Activated CD8-positive, alpha-beta memory T cell treated with anti-CD3 and anti-CD28 coated beads for 48 hours (primary cell): ENCODE measurements around the gene NKG7.
"Not testable (repeated sequence)": the region's sequence is repeated elsewhere in the genome, so short reads cannot be mapped to it uniquely, and the experiment has no call there.

Source experiments
- DNase-seq, 3 experiments: peaks; one replicate each; pipeline ENCODE4 v3.0.0-alpha.2; 2020; ENCODE audit warnings: low read depth in 2 of 3, low spot score in 2 of 3

NKG7 gene

GRCh38 chr19:51372649-51373504, at the start of gene NKG7:
Gene NKG7 (minus strand): TSS chr19:51372654. CDS start chr19:51372535, 119 bp downstream.
- DNase-seq, result peak in 2 of 3 experiments; percentile 74 to 81

- peak; percentile 58 to 99 (median 97) for DNase-seq
Measured at GRCh38 chr19:51422053-51422448, 49.6 kb upstream of the NKG7 start.

- DNase-seq, result no peak
Measured at GRCh38 chr19:51421229-51422052, 49.0 kb upstream of the NKG7 start.

- not testable (repeated sequence) for DNase-seq
Measured at GRCh38 chr19:51420511-51420910, 48.1 kb upstream of the NKG7 start.

- no peak for DNase-seq
Measured at GRCh38 chr19:51418707-51419106, 46.3 kb upstream of the NKG7 start.

DNA sequence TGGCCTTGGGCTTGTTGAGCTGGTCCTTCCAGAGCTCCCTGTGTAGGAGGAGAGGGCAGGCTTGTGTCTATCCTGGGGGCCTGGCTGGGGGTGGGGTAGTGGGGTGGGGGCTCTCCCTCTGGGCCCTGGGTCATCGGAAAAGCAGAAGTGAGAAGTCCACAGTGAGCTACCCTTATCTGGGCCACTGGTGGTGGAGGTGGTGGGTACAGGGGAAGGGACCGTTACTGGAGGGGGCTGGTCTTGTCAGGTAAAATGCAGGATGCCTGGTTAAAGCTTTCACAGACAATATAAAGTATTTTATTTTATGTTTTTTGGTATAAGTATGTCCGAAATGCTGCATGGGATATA, 45.3 kb upstream of the NKG7 start:
- no peak for DNase-seq

DNA sequence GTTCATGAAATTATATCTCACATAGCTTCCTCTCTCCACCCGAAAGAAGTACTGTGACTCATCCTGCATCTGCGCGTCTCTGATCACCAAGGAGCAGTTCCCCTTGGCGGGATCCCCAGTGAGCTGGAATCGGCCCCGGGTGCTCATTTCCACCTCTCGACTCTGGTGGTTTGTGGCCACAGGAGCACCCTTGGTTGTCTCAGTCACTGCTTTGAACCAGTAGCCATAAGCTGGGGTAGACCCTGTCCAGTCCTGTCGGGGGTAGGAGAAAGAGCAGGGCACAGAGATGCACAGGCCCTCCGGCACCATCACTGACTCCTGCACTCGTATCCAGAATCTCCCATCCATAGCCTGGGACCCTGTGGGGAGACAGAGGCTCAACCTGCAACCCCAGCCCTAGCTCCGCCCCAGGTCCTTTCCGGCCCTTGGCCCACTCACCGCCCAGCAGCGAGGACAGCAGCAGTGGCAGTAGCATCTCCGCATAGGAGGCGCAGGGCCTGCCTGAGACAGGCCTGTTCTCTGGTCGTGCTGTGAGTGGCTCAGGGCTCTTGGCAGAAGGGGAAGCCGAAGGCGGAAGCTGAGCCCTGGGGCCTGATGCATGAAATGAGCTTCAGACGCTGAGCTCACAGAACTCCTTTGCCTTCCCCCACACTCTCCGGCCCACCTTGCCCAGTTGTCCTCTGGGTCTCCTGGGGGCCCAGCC, 44.8 kb upstream of the NKG7 start, which contains the start of gene SIGLEC10:
Gene SIGLEC10, minus strand, starts transcription at position 536 of the 703 bp plus-strand sequence. Its CDS starts 61 bp downstream, at position 475.
- peak in 1 of 3 experiments; percentile 31 for DNase-seq

- DNase-seq, result not testable (repeated sequence)
Measured at GRCh38 chr19:51416422-51416821, 44.0 kb upstream of the NKG7 start.

DNA sequence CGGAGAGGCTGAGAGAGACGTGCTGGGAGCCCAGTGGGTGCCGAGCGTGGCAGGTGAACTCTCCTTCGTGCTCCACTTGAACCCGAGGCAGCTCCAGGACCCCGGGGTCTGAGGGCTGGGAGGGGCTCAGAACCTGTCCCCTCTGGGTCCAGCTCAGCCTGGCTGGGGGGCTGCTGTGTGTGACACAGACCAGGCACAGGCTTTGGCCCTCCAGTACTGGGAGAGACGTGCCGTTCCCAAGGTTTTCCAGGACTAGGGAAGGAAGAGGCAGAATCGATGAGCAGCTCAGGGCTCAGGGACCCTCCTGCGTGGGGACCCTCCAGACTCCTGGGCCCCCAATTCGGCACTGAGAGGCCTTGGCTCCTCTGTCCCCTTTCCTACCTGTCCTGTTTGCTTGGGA, 42.7 kb upstream of the NKG7 start:
- DNase-seq, result no peak

DNA sequence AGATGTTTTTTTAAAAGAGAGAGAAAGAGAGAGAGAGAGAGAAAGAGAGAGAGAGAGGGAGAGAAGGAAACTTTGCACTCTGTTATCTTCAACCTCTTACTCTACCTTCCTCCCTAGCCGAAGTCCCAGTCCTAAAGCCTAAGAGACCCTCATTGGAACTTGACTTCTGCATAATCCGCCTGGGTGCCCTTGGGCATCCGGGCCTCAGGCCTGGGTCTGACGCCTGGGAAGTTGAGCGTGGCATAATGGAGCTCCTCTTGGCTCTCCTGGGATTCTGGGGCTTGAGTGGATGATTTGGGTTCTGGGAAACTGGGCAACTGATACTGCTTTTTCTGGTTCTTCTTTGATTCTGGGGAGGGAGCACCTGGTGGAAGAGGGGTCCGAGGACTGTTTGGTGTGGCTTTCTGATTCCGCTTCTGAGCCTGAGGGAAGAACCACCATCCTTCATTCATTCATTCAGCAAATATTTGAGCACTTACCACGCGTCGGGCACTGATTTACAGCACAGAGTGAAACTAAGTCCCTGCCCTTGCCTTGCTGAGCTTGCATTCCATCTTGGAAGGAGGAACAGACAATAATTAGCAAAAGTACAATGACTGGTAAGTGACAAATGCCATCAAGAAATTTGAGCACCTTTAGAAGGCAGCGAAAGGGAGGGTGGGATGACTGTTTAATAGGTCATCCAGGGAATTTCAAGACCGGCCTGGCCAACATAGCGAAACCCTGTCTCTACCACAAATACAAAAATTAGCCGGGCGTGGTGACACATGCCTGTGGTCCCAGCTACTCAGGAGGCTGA, 38.7 kb upstream of the NKG7 start:
- DNase-seq, result no peak

- no peak for DNase-seq
Measured at GRCh38 chr19:51407511-51408131, 35.2 kb upstream of the NKG7 start.

- no peak for DNase-seq
Measured at GRCh38 chr19:51402117-51402516, 29.7 kb upstream of the NKG7 start.

DNA sequence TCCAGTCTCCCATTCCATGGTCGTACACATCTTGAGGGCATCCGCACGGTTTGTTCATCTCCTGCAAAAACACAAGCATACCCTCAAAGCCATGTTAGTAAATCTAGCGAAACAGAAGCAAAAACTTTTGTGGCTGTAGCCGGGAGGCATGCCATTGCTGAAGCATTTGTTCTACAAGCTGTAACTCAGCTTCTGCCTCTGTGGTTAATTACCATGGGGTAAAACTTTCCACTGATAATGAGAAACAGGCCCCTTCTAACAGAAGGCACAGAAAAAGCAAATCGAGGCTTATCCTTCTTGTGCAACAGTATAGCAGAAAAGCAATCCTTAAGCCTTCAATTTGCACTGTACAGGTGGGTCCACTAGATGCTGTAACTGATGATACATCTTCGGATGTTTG, 27.5 kb upstream of the NKG7 start:
- not testable (repeated sequence) for DNase-seq

- no peak for DNase-seq
Measured at GRCh38 chr19:51399231-51399630, 26.8 kb upstream of the NKG7 start.

GRCh38 chr19:51398096-51398704, 25.7 kb upstream of the NKG7 start:
- no peak for DNase-seq

DNA sequence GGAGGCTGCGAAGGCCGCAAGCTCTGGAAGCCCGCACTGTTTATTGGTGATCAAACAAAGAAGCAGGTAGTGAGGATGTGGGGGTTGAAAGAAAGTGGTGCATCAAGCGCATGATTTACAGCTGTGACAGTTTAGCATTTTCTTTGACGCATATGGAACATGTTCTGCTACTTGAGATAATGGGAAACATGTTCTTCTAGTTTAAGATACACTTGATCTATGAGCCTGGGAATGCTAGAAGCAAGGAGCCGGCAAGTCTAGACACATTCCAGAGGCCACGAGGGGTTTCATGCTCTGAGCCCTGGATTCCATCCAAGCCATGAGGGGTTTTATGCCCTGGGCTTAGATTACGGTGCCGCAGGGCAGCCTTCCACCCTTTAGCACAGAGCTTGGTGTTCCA, 25.0 kb upstream of the NKG7 start:
- DNase-seq, result not testable (repeated sequence)

DNA sequence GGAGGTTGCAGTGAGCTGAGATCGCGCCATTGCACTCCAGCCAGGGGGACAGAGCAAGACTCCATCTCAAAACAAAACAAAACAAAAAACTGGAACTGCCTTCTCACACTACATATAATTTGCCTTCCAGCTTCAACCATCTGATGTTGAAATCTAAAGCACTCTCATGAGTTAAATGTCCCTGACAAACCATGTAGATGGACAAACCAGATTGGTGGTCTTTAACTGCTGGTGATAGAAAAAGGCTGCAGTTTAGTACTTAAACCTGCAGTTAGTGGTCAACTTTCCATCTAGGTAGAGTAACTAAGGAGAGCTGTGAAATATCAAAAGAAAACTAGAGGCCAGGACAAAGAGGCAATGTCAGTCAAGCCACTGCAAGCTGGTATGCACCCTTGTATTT, 23.7 kb upstream of the NKG7 start:
- no peak for DNase-seq

- peak; percentile 69 to 88 (median 82) for DNase-seq
Measured at GRCh38 chr19:51394050-51394836, 21.8 kb upstream of the NKG7 start.

GRCh38 chr19:51392701-51393100, 20.2 kb upstream of the NKG7 start:
- DNase-seq, result no peak
